DMS53 treated with DMSO at 0.1 percent for 48 hours (cell line): ENCODE measurements around the gene KLF7.
"Not testable (repeated sequence)": the region's sequence is repeated elsewhere in the genome, so short reads cannot be mapped to it uniquely, and the experiment has no call there.

ENCODE experiments used
- DNase-seq: peaks from one replicate; lab custom pipeline; 2025; ENCODE audit not compliant: unreplicated experiment; lab: John Stamatoyannopoulos, UW

The KLF7 gene

DNA sequence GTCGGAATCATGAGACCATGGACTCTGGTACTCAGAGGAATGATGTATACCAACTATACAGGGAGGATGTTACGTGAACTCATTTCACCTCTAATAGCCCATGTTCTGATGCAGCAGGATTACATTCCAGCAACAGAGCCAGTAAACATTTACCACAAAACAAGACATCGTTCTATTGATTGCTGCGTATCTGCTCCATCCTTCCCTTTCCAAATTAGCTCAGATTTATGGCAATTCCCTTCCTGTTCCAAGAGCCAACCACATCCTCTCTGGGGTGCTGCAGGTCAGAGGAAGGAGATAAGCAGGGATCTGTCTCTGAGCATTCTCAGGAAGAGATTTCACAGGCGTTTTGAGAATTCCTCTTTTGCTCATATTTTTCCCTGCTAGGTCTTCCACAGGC lies 98.3 kb downstream of the KLF7 start:
- no peak for DNase-seq

- no peak for DNase-seq
Observed at GRCh38 chr2:207066791-207067460, 98.8 kb downstream of the KLF7 start.

DNA sequence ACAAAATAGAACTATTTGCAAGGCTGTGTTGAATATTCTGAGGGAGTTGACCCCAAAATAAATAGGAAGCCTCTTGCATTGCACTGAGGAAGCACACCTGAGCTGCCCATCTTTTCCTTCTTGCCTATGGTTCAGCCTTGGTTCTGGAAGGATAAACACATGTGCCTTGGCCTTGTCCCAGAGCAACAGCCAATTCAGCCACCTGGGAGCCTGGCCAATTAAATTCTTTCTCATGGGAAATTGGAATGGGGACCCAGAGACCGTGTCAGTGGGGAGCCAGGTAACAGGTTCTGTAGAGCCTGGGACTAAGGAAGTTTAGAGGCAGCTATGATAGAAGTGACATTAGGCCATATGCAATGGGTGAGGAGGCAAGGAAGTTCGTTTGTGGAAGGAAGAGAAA lies 99.6 kb downstream of the KLF7 start:
- DNase-seq: no peak

- no peak for DNase-seq
Observed at GRCh38 chr2:207064128-207064690, 101.5 kb downstream of the KLF7 start.

GRCh38 chr2:207061181-207061580 lies 104.6 kb downstream of the KLF7 start:
- no peak for DNase-seq

- no peak for DNase-seq
Observed at GRCh38 chr2:207055257-207055656, 110.5 kb downstream of the KLF7 start.

GRCh38 chr2:207054521-207054920 lies 111.2 kb downstream of the KLF7 start:
- no peak for DNase-seq

- no peak for DNase-seq
Observed at GRCh38 chr2:207051385-207051965, 114.3 kb downstream of the KLF7 start.

GRCh38 chr2:207049122-207049521 lies 116.6 kb downstream of the KLF7 start:
- no peak for DNase-seq

DNA sequence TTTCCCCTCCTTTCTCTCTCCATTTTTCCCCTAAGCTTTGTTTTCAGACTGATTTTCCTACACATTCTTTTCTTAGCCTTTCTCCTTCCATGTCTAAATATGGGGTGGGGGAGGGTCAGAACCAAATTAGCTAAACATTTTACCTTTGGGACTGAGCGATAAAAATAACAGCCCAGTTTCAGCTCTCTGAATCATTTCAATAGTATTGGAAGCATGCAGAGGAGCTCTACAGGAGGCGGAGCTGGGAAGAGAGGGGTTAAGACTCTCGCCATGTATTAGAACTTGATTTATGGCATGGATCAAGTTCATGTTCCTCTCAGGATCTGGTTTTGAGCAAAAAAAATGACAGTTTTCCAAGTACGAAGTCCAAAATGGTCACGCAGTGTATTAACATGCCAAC lies 117.3 kb downstream of the KLF7 start:
- DNase-seq: no peak

DNA sequence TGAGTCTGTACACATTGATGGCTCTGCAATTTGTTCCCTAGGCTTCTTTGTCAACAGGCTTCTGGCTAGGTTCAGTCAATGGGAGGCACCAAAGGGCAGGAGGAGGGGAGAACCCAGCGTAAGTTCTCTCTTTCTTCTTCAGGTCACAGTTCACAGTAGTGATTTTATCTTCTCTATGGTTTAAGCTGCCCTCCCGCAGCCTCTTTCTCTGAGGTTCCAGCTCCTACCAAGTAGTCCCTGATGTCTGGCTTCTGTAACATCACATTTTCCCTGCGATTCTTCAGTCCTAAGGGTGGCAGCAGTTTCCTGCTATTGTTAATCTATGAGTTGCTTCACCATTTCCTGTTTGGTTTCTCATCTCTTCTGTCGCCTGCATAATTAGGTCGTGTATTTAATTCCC lies 119.0 kb downstream of the KLF7 start:
- peak; percentile 45 for DNase-seq

DNA sequence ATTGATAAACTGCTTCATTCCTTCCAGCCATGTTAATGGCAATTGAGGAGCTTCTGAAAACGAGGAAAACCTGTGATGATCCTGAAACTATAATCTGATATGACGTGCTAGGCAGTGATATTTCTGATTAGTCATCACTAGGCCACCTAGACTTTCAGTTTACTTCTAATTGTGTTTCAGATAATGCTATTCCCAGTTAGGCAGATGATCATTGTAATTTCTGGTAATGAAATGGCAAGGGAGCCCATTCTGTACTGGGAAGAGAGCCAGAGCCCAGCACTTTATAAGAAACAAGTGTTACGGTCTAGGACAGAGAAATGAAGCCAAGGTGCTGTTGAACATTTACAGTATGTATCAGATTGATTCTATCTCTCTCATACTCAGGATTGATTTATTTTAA lies 120.2 kb downstream of the KLF7 start:
- no peak for DNase-seq

DNA sequence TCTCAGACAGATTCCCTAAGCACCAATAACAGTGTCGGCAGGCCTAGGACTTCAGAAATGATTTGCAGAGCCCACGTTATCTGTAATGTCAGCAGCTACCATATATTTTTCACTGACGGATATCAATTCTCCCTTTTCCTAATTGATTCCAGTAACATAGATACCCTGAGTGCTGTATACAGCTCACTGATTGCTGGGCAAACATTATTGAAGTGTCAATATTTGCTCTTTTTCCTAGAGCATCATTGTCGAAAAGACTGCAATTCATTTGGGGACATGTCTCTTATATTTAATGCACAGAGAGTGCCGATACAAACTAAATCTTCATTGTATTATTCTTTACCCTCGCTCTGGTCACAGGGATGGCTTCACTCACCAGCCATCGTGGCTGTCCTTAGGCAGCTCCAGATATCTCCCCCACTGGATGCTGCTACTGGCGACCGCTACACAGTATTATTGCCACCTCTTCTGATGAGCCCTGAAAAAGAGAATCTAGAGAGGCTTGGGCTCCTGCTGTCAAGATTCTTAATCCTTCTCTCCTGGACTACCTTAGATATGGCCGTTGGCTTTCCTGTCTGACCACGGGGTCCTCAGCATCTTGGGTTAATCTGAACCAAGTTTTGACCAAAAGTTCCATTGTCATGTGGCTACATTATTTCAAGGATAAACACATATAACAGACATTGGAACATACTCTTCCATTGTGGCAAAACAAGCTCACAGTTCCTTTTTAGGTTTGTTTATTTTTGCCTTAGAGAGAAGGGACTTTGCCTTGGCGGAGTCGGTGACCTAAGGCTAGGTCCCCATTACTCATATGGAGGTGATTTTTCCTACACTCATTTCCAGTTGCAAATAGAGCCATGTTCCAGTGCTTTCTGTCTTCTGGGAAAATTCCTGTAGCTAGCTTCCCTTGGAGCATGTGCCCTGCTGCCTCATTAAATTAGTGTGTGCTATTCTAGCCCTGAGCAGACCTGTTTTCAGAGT lies 121.1 kb downstream of the KLF7 start:
- DNase-seq: peak; percentile 52

GRCh38 chr2:207042841-207043240 lies 122.9 kb downstream of the KLF7 start:
- DNase-seq: no peak

- no peak for DNase-seq
Observed at GRCh38 chr2:207041786-207042554, 123.8 kb downstream of the KLF7 start.

DNA sequence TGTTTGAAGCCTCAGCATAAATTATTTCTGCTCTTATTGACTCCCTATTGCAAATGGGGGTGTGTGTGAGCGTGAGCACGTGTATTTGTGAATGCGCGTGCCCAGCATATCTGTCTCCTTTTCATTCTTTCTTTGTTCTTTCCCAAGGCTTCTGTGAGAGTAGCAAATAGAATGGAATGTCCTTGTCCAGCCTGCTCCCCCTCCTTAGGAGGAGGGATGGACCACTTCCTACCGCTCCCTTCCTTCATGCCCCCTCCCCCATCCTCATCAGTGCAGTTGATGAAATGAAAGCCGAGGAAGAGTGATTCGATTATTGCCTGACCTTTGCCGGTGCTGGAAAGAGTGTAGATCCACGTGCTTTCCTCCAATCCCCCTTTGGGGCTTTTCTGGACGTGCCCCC lies 124.5 kb downstream of the KLF7 start:
- DNase-seq: no peak

DNA sequence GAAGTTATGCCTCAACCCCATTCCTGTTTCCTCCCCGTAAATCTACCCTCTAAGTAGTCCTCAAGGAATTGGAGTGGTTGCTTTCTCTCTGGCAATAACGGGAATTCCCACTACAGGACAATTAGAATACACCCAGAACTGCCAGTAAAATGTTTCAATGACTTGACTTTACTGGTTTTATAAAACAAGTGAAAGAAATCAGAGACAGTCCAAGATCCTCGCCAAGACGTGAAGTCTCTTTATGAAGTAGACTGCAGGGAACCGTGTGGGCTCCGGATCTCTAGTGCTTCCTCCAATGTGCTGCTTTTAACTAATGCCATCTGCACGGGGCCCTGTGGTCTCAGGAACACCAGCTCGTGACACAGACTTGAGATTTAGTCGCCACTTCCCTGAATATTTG lies 125.1 kb downstream of the KLF7 start:
- DNase-seq: no peak

DNA sequence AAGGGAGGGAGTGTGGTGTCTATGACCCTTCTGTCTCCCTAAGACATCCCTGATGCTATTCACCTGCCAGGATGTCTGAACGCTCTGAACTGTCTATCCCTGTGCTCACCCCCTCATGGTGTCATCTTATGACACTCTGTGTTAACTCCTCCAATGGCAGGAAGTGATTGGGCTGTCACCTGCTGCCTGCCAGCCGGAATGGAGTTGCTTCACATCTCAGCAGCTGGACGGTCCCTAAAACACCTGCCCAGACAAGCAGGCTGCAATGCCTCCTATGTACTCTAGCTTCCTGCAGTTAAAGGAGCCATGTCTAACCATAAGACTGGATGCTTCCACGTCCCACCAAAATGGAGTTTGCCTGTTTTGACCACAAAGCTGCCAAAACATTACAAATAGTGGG lies 126.5 kb downstream of the KLF7 start:
- DNase-seq: peak; percentile 64

- DNase-seq: no peak
Observed at GRCh38 chr2:207038299-207038698, 127.4 kb downstream of the KLF7 start.

DNA sequence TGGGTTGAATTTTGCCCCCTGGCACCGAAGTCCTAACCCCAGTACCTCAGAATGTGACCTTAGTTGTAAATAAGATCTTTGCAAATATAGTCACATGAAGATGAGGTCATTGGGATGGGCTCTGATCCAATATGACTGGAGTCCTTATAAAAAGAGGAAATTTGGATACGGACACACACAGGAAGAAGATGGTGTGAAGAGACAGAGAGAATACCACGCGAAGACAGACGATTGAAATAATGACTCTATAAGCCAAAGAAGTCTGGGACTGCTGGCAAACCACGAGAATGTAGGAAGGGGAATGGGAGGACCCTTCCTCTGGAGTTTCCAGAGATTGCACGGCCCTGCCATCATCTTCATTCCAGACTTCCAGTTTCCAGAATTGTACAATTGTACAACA lies 127.9 kb downstream of the KLF7 start:
- DNase-seq: no peak

GRCh38 chr2:207037023-207037422 lies 128.7 kb downstream of the KLF7 start:
- DNase-seq: not testable (repeated sequence)
